ENCODE results near the gene SNPH.
"Not testable (repeated sequence)": the region's sequence is repeated elsewhere in the genome, so short reads cannot be mapped to it uniquely, and the experiment has no call there.

DNA sequence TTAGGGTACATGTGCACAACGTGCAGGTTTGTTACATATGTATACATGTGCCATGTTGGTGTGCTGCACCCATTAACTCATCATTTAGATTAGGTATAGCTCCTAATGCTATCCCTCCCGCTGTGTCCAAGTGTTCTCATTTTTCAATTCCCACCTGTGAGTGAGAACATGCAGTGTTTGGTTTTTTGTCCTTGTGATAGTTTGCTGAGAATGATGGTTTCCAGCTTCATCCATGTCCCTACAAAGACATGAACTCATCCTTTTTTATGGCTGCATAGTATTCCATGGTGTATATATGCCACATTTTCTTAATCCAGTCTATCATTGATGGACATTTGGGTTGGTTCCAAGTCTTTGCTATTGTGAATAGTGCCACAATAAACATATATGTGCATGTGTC, 15.8 kb upstream of the SNPH start:
- TF ChIP-seq, protein P1, sequence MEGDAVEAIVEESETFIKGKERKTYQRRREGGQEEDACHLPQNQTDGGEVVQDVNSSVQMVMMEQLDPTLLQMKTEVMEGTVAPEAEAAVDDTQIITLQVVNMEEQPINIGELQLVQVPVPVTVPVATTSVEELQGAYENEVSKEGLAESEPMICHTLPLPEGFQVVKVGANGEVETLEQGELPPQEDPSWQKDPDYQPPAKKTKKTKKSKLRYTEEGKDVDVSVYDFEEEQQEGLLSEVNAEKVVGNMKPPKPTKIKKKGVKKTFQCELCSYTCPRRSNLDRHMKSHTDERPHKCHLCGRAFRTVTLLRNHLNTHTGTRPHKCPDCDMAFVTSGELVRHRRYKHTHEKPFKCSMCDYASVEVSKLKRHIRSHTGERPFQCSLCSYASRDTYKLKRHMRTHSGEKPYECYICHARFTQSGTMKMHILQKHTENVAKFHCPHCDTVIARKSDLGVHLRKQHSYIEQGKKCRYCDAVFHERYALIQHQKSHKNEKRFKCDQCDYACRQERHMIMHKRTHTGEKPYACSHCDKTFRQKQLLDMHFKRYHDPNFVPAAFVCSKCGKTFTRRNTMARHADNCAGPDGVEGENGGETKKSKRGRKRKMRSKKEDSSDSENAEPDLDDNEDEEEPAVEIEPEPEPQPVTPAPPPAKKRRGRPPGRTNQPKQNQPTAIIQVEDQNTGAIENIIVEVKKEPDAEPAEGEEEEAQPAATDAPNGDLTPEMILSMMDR (conservative IDR thresholded peaks at IDR 0.05; ENCODE audit: low read length): not testable (repeated sequence)
- not testable (repeated sequence) for TF ChIP-seq EZH2phosphoT487 (IDR thresholded peaks at IDR 0.05; ENCODE audit: borderline replicate concordance)
